GM23338 (cell line): ENCODE measurements around the gene NPDC1. TPM values are rescaled to one million over a fixed set of nuclear protein-coding genes. Genes with fewer than 3 reads are reported as not detected.

Experiments
- ATAC-seq: fragments of 200-7000 bp; cut with Tn5 transposase; 3 replicates; pipeline ENCODE4 v1.9.1; 2020
- DNase-seq: peaks from one replicate; pipeline ENCODE4 v3.0.0-alpha.2; 2015; ENCODE audit warnings: low spot score
- H2AFZ ChIP-seq: fragments of 200-600 bp; sonication (generic); 2 replicates; pipeline ENCODE4 v1.8.0; 2016; ENCODE audit warnings: antibody characterized with exemption, mild to moderate bottlenecking, moderate library complexity
- H3F3A ChIP-seq: fragments of 200-600 bp; sonication (generic); replicated peaks from 2 replicates; pipeline ENCODE4 v1.8.0; 2017; ENCODE audit warnings: antibody characterized with exemption, mixed run types, low read depth
- H3K27ac ChIP-seq: fragments of 200-600 bp; sonication (generic); 2 replicates; pipeline ENCODE4 v1.6.1; 2016; ENCODE audit warnings: low read depth
- H3K27me3 ChIP-seq: fragments of 200-600 bp; sonication (generic); 2 replicates; pipeline ENCODE4 v1.8.0; 2016; ENCODE audit warnings: mild to moderate bottlenecking, mixed run types, moderate library complexity; ENCODE audit not compliant: insufficient read depth
- H3K36me3 ChIP-seq: fragments of 200-600 bp; sonication (generic); 2 replicates; pipeline ENCODE4 v1.8.0; 2016; ENCODE audit warnings: mild to moderate bottlenecking; ENCODE audit not compliant: insufficient read depth
- H3K4me1 ChIP-seq: fragments of 200-600 bp; sonication (generic); 2 replicates; pipeline ENCODE4 v1.8.0; 2016; ENCODE audit warnings: mild to moderate bottlenecking, moderate library complexity; ENCODE audit not compliant: insufficient read depth
- H3K4me2 ChIP-seq: fragments of 200-600 bp; sonication (generic); 2 replicates; pipeline ENCODE4 v1.7.1; 2017; ENCODE audit warnings: mixed run types
- H3K4me3 ChIP-seq: fragments of 200-600 bp; sonication (generic); 2 replicates; pipeline ENCODE4 v1.6.1; 2016; ENCODE audit warnings: mixed run types
- H3K79me2 ChIP-seq: fragments of 200-600 bp; sonication (generic); replicated peaks from 2 replicates; pipeline ENCODE4 v1.8.0; 2017; ENCODE audit warnings: mild to moderate bottlenecking; ENCODE audit not compliant: insufficient read depth
- H3K9me2 ChIP-seq: fragments of 200-600 bp; sonication (generic); 2 replicates; pipeline ENCODE4 v1.8.0; 2017; ENCODE audit not compliant: insufficient read depth
- H4K20me1 ChIP-seq: fragments of 200-600 bp; sonication (generic); replicated peaks from 2 replicates; pipeline ENCODE4 v1.8.0; 2017; ENCODE audit warnings: mild to moderate bottlenecking; ENCODE audit not compliant: insufficient read depth
- H3K27ac Mint-ChIP-seq: 2 replicates; pipeline ENCODE4 v1.8.0; 2020; ENCODE audit warnings: inconsistent platforms, mild to moderate bottlenecking, moderate library complexity, mixed read lengths
- H3K27me3 Mint-ChIP-seq: 3 replicates; pipeline ENCODE4 v1.8.0; 2022; ENCODE audit warnings: low read depth, mild to moderate bottlenecking, moderate library complexity, mixed read lengths, inconsistent platforms; ENCODE audit not compliant: insufficient read depth, poor library complexity
- H3K36me3 Mint-ChIP-seq: 3 replicates; pipeline ENCODE4 v1.8.0; 2021; ENCODE audit warnings: low read depth, mild to moderate bottlenecking, inconsistent platforms, moderate library complexity, mixed read lengths
- H3K4me1 Mint-ChIP-seq: 3 replicates; pipeline ENCODE4 v1.8.0; 2020; ENCODE audit warnings: mild to moderate bottlenecking, inconsistent platforms, mixed read lengths
- H3K4me3 Mint-ChIP-seq: 3 replicates; pipeline ENCODE4 v1.8.0; 2021; ENCODE audit warnings: moderate library complexity, mild to moderate bottlenecking, inconsistent platforms, mixed read lengths
- H3K9me3 Mint-ChIP-seq: 3 replicates; pipeline ENCODE4 v1.8.0; 2020; ENCODE audit warnings: moderate library complexity, mild to moderate bottlenecking, inconsistent platforms, mixed read lengths
- CREB1 ChIP-seq: fragments of 250-450 bp; sonication (Bioruptor Pico); IDR thresholded peaks from 2 replicates; pipeline ENCODE4 v1.5.0; 2020; ENCODE audit warnings: low read depth, mild to moderate bottlenecking, moderate library complexity
- EZH2phosphoT487 ChIP-seq: fragments of 200-600 bp; sonication (generic); IDR thresholded peaks from one replicate; pipeline ENCODE4 v1.8.1; 2018; ENCODE audit warnings: antibody characterized with exemption; ENCODE audit not compliant: unreplicated experiment
- POLR2AphosphoS5 ChIP-seq: IDR thresholded peaks from 2 replicates; pipeline ENCODE4 v1.6.1; 2016; ENCODE audit warnings: antibody characterized with exemption, low read depth
- polyA plus RNA-seq: library from polyadenylated mRNA; unstranded; fragments of >200 nt; fragmentation: Nextera tagmentation; extraction: Ambion mirVana; gene quantifications from 2 replicates; pipeline ENCODE4 v1.2.1, GENCODE V29; 2016
- total RNA-seq: library from RNA; depleted of rRNA; stranded (reverse); fragments of >200 nt; shearing (Covaris generic); gene quantifications from 2 replicates; pipeline ENCODE4 v1.2.3, GENCODE V29; 2014
- TF ChIP-seq, protein P1 (sequence below), 2 experiments: fragments of 200-600 bp in 1 of 2; sonication (generic) in 1 of 2; conservative IDR thresholded peaks; 2 replicates each; pipeline versions ENCODE4 v1.5.1 to v1.6.1; 2016 to 2017; ENCODE audit warnings: antibody characterized with exemption in 2 of 2, low read depth in 2 of 2, mild to moderate bottlenecking in 2 of 2, moderate library complexity in 1 of 2
- TF ChIP-seq, protein P2 (sequence below): IDR thresholded peaks from 2 replicates; pipeline ENCODE4 v1.6.1; 2016; ENCODE audit warnings: antibody characterized with exemption
- TF ChIP-seq, protein P3 (sequence below): IDR thresholded peaks from one replicate; pipeline ENCODE4 v1.6.1; 2018; ENCODE audit warnings: antibody characterized with exemption; ENCODE audit not compliant: unreplicated experiment
- TF ChIP-seq, protein P4 (sequence below): fragments of 250-450 bp; sonication (Bioruptor Pico); IDR thresholded peaks from 2 replicates; pipeline ENCODE4 v1.5.0; 2020; ENCODE audit warnings: mild to moderate bottlenecking, moderate library complexity

The NPDC1 gene
- total and polyA plus RNA-seq, 2 experiments from 2014 or later = 34.3 to 35.5 TPM

DNA sequence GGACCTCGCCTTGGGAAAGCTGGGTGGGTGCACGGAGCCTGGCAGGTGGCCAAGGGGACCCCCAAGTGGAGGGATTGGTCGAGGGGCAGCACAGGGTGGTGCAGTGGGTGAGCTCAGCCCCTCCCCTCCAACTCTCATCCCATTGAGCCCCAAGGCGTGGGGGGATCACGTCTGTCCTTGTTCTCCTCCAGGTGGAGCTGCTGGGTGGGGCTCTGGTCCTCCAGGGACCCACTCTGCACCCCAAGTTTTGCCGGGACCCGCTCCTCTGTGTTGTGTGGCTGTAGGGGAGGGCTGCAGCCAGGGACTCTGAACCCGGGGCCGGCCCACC lies 10.5 kb downstream of the NPDC1 start:
- peak overlapping the region; percentile 38; the same call in 1 of the 2 replicates for H3K4me2 ChIP-seq
- no peaks in the 10 kb centered on the region for H3K4me1 ChIP-seq
- no peaks in the 10 kb centered on the region for H3K79me2 ChIP-seq
- H3K4me3 ChIP-seq = peak overlapping the region; percentile 34; the same call in 1 of the 2 replicates
- no peak overlapping the region for H3K27ac Mint-ChIP-seq
- no peak overlapping the region for H3K4me3 Mint-ChIP-seq
- no peaks in the 10 kb centered on the region for H3F3A ChIP-seq
- no peaks in the 10 kb centered on the region for H3K27me3 ChIP-seq
- no peaks in the 10 kb centered on the region for H3K36me3 ChIP-seq
- H3K27ac ChIP-seq = no peak overlapping the region
- TF ChIP-seq, protein P1, sequence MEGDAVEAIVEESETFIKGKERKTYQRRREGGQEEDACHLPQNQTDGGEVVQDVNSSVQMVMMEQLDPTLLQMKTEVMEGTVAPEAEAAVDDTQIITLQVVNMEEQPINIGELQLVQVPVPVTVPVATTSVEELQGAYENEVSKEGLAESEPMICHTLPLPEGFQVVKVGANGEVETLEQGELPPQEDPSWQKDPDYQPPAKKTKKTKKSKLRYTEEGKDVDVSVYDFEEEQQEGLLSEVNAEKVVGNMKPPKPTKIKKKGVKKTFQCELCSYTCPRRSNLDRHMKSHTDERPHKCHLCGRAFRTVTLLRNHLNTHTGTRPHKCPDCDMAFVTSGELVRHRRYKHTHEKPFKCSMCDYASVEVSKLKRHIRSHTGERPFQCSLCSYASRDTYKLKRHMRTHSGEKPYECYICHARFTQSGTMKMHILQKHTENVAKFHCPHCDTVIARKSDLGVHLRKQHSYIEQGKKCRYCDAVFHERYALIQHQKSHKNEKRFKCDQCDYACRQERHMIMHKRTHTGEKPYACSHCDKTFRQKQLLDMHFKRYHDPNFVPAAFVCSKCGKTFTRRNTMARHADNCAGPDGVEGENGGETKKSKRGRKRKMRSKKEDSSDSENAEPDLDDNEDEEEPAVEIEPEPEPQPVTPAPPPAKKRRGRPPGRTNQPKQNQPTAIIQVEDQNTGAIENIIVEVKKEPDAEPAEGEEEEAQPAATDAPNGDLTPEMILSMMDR (conservative IDR thresholded peaks at IDR 0.05; ENCODE audit: low read depth in 2 of 2) = peak in 1 of 2 experiments; percentile 14; a peak in 1 of 4 replicates
- TF ChIP-seq EZH2phosphoT487 = no peak
- H3K9me3 Mint-ChIP-seq = no peaks in the 10 kb centered on the region
- no peaks in the 10 kb centered on the region for H3K9me2 ChIP-seq
- H3K27me3 Mint-ChIP-seq = peaks cover 9% of the 10 kb centered on the region
- peak; percentile 66 for ATAC-seq
- no peaks in the 10 kb centered on the region for H4K20me1 ChIP-seq
- H3K4me1 Mint-ChIP-seq = no peaks in the 10 kb centered on the region
- DNase-seq = peak; percentile 51
- no peaks in the 10 kb centered on the region; the same call in 2 of the 3 replicates for H3K36me3 Mint-ChIP-seq
- H2AFZ ChIP-seq = no peak overlapping the region

DNA sequence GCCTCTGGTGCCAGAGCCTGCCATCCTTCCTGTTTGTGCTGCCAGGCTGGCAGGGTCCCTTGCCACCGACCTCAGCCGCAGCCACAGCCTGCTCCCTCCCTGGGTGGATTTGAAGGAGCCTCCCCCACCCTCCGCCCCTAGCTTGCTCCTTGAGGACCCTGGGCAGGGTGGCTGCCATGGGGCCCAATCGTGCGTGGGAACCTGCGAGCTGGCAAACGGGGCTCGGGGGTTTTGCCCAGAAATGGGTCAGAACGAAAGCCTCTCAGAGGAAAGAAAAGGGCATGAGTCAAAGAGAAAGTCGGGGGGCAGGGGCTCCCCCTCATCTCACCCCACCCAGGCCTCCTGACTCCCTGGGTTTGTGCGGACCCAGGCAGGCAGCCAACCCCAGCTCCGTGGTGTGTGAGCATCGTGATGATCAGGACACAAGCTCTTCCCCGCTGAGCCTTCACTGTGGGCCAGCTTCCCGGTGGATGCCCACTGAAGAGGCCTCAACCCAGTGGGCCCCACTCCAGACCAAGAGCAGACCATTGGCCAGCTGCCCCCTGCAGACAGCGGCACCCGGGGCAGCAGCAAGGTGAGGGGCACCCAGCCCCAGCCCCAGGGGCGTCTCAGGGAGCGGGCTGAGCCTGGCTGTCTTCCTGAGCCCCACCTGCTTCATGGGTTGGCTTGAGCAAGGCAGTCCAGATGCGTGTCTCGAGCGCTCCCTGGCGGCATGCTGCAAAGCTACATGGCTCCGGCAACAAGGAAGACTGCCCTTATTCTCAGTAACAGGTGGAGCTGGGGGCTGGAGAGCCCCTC lies 11.1 kb downstream of the NPDC1 start:
- H3K9me2 ChIP-seq = no peaks in the 10 kb centered on the region
- ATAC-seq = peak; percentile 95
- no peaks in the 10 kb centered on the region for H3F3A ChIP-seq
- peak overlapping the region; percentile 34; the same call in 1 of the 2 replicates for H3K4me3 ChIP-seq
- H3K27ac ChIP-seq = no peak overlapping the region
- H3K4me1 ChIP-seq = no peaks in the 10 kb centered on the region
- no peaks in the 10 kb centered on the region for H3K4me1 Mint-ChIP-seq
- H3K36me3 ChIP-seq = no peaks in the 10 kb centered on the region
- H3K36me3 Mint-ChIP-seq = no peaks in the 10 kb centered on the region; the same call in 2 of the 3 replicates
- H3K4me3 Mint-ChIP-seq = no peak overlapping the region
- H3K9me3 Mint-ChIP-seq = no peaks in the 10 kb centered on the region
- H3K27me3 Mint-ChIP-seq = peaks cover 12% of the 10 kb centered on the region
- peak overlapping the region; percentile 38; the same call in 1 of the 2 replicates for H3K4me2 ChIP-seq
- no peaks in the 10 kb centered on the region for H3K27me3 ChIP-seq
- no peaks in the 10 kb centered on the region for H4K20me1 ChIP-seq
- H3K79me2 ChIP-seq = no peaks in the 10 kb centered on the region
- peak; percentile 93 for DNase-seq
- no peak overlapping the region for H3K27ac Mint-ChIP-seq
- H2AFZ ChIP-seq = 0 out of 2 replicates have a peak overlapping the region, but pooled peaks have one; percentile 72
- TF ChIP-seq, protein P2, sequence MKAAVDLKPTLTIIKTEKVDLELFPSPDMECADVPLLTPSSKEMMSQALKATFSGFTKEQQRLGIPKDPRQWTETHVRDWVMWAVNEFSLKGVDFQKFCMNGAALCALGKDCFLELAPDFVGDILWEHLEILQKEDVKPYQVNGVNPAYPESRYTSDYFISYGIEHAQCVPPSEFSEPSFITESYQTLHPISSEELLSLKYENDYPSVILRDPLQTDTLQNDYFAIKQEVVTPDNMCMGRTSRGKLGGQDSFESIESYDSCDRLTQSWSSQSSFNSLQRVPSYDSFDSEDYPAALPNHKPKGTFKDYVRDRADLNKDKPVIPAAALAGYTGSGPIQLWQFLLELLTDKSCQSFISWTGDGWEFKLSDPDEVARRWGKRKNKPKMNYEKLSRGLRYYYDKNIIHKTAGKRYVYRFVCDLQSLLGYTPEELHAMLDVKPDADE = no peak
- TF ChIP-seq CREB1 (CRISPR knock-in tag) (no peak), POLR2AphosphoS5 (no peak)
- TF ChIP-seq, protein P3, sequence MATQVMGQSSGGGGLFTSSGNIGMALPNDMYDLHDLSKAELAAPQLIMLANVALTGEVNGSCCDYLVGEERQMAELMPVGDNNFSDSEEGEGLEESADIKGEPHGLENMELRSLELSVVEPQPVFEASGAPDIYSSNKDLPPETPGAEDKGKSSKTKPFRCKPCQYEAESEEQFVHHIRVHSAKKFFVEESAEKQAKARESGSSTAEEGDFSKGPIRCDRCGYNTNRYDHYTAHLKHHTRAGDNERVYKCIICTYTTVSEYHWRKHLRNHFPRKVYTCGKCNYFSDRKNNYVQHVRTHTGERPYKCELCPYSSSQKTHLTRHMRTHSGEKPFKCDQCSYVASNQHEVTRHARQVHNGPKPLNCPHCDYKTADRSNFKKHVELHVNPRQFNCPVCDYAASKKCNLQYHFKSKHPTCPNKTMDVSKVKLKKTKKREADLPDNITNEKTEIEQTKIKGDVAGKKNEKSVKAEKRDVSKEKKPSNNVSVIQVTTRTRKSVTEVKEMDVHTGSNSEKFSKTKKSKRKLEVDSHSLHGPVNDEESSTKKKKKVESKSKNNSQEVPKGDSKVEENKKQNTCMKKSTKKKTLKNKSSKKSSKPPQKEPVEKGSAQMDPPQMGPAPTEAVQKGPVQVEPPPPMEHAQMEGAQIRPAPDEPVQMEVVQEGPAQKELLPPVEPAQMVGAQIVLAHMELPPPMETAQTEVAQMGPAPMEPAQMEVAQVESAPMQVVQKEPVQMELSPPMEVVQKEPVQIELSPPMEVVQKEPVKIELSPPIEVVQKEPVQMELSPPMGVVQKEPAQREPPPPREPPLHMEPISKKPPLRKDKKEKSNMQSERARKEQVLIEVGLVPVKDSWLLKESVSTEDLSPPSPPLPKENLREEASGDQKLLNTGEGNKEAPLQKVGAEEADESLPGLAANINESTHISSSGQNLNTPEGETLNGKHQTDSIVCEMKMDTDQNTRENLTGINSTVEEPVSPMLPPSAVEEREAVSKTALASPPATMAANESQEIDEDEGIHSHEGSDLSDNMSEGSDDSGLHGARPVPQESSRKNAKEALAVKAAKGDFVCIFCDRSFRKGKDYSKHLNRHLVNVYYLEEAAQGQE = no peak
- TF ChIP-seq, protein P4, sequence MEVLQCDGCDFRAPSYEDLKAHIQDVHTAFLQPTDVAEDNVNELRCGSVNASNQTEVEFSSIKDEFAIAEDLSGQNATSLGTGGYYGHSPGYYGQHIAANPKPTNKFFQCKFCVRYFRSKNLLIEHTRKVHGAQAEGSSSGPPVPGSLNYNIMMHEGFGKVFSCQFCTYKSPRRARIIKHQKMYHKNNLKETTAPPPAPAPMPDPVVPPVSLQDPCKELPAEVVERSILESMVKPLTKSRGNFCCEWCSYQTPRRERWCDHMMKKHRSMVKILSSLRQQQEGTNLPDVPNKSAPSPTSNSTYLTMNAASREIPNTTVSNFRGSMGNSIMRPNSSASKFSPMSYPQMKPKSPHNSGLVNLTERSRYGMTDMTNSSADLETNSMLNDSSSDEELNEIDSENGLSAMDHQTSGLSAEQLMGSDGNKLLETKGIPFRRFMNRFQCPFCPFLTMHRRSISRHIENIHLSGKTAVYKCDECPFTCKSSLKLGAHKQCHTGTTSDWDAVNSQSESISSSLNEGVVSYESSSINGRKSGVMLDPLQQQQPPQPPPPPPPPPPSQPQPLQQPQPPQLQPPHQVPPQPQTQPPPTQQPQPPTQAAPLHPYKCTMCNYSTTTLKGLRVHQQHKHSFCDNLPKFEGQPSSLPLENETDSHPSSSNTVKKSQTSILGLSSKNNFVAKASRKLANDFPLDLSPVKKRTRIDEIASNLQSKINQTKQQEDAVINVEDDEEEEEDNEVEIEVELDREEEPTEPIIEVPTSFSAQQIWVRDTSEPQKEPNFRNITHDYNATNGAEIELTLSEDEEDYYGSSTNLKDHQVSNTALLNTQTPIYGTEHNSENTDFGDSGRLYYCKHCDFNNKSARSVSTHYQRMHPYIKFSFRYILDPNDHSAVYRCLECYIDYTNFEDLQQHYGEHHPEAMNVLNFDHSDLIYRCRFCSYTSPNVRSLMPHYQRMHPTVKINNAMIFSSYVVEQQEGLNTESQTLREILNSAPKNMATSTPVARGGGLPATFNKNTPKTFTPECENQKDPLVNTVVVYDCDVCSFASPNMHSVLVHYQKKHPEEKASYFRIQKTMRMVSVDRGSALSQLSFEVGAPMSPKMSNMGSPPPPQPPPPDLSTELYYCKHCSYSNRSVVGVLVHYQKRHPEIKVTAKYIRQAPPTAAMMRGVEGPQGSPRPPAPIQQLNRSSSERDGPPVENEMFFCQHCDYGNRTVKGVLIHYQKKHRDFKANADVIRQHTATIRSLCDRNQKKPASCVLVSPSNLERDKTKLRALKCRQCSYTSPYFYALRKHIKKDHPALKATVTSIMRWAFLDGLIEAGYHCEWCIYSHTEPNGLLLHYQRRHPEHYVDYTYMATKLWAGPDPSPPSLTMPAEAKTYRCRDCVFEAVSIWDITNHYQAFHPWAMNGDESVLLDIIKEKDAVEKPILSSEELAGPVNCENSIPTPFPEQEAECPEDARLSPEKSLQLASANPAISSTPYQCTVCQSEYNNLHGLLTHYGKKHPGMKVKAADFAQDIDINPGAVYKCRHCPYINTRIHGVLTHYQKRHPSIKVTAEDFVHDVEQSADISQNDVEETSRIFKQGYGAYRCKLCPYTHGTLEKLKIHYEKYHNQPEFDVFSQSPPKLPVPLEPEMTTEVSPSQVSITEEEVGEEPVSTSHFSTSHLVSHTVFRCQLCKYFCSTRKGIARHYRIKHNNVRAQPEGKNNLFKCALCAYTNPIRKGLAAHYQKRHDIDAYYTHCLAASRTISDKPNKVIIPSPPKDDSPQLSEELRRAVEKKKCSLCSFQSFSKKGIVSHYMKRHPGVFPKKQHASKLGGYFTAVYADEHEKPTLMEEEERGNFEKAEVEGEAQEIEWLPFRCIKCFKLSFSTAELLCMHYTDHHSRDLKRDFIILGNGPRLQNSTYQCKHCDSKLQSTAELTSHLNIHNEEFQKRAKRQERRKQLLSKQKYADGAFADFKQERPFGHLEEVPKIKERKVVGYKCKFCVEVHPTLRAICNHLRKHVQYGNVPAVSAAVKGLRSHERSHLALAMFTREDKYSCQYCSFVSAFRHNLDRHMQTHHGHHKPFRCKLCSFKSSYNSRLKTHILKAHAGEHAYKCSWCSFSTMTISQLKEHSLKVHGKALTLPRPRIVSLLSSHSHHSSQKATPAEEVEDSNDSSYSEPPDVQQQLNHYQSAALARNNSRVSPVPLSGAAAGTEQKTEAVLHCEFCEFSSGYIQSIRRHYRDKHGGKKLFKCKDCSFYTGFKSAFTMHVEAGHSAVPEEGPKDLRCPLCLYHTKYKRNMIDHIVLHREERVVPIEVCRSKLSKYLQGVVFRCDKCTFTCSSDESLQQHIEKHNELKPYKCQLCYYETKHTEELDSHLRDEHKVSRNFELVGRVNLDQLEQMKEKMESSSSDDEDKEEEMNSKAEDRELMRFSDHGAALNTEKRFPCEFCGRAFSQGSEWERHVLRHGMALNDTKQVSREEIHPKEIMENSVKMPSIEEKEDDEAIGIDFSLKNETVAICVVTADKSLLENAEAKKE (CRISPR knock-in tag) = no peak
